ENCODE data around the gene HOXA2.

DNA sequence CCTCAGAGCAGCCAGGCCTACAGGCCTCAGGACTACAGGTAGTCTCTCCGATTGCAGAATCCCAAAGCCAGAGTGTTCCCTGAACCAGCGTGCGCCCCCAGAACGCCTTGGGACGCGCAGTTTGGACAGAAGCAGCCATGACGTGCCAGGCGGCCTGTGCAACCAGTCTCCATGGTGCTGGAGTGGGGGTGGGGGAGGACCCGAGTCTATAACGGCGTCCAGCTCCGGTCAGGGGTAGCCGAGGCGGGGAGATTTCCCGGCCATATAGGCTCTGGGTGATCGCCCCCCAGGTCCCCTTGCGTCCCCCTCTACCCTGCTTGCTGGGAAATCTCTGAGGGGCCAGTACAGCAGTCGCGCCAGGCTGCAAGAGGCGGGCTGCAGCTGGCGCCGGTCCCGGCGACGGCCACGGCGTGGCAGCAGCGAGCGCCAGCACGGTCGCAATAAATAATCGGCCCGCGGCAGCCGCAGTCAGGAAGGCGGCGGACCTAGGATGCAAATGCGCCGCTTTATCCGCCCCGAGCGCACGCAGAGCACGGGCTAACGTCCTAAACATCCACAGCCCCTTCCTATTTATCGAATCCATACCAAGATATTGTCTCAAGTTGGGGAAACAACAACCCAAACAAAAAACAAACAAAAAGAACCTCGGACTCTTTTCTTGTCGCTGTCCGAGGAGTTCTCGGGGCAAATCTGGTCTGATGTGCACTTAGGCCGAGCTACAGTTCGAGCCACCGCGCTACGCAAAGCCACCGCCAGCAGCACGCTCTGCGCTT lies 48.3 kb upstream of the HOXA2 start:
- TF ChIP-seq, protein P1, sequence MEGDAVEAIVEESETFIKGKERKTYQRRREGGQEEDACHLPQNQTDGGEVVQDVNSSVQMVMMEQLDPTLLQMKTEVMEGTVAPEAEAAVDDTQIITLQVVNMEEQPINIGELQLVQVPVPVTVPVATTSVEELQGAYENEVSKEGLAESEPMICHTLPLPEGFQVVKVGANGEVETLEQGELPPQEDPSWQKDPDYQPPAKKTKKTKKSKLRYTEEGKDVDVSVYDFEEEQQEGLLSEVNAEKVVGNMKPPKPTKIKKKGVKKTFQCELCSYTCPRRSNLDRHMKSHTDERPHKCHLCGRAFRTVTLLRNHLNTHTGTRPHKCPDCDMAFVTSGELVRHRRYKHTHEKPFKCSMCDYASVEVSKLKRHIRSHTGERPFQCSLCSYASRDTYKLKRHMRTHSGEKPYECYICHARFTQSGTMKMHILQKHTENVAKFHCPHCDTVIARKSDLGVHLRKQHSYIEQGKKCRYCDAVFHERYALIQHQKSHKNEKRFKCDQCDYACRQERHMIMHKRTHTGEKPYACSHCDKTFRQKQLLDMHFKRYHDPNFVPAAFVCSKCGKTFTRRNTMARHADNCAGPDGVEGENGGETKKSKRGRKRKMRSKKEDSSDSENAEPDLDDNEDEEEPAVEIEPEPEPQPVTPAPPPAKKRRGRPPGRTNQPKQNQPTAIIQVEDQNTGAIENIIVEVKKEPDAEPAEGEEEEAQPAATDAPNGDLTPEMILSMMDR (IDR thresholded peaks at IDR 0.05 in 4 of 5, conservative IDR thresholded peaks at IDR 0.05 in 1 of 5), result peak; percentile 86 to 92 (median 89)
- peak; percentile 84 to 87 for TF ChIP-seq POLR2A (IDR thresholded peaks at IDR 0.05)

Measured in gastrocnemius medialis (tissue), 4 donors.